IMR-90 (cell line): ENCODE data around the gene PDZD7.

Experiments
- BHLHE40 ChIP-seq: fragments of 150-350 bp; IDR thresholded peaks from 2 replicates; pipeline ENCODE4 v1.6.1; 2016; ENCODE audit warnings: mild to moderate bottlenecking, low read depth, low read length
- CTCF ChIP-seq: conservative IDR thresholded peaks from 2 replicates; pipeline ENCODE4 v1.5.1; 2012; ENCODE audit warnings: mild to moderate bottlenecking, low read depth, low read length, improper control_type of control experiment
- FOS ChIP-seq: fragments of 150-350 bp; IDR thresholded peaks from 2 replicates; pipeline ENCODE4 v1.6.1; 2016; ENCODE audit warnings: low read depth, low read length
- MAZ ChIP-seq: IDR thresholded peaks from 2 replicates; pipeline ENCODE4 v1.6.1; 2012; ENCODE audit warnings: low read depth, mild to moderate bottlenecking, low read length, improper control_type of control experiment, moderate library complexity, borderline replicate concordance
- MXI1 ChIP-seq: IDR thresholded peaks from 2 replicates; pipeline ENCODE4 v1.6.1; 2012; ENCODE audit warnings: low read depth, mild to moderate bottlenecking, low read length, moderate library complexity, borderline replicate concordance
- NFE2L2 ChIP-seq: fragments of 150-350 bp; IDR thresholded peaks from 2 replicates; pipeline ENCODE4 v1.6.1; 2016; ENCODE audit warnings: low read depth, mild to moderate bottlenecking, low read length
- POLR2A ChIP-seq: IDR thresholded peaks from 2 replicates; pipeline ENCODE4 v1.6.1; 2012; ENCODE audit warnings: mild to moderate bottlenecking, low read depth, low read length
- RFX5 ChIP-seq: IDR thresholded peaks from 2 replicates; pipeline ENCODE4 v1.8.0; 2012; ENCODE audit warnings: low read depth, mild to moderate bottlenecking, low read length, moderate library complexity
- SMC3 ChIP-seq: fragments of 150-350 bp; IDR thresholded peaks from 2 replicates; pipeline ENCODE4 v1.6.1; 2016; ENCODE audit warnings: low read depth, mild to moderate bottlenecking, antibody characterized with exemption, low read length, moderate library complexity
- TF ChIP-seq, protein P1 (sequence below): fragments of 150-350 bp; IDR thresholded peaks from 2 replicates; pipeline ENCODE4 v1.6.1; 2016; ENCODE audit warnings: low read depth, mild to moderate bottlenecking, low read length, moderate library complexity, borderline replicate concordance
- TF ChIP-seq, protein P2 (sequence below): fragments of 150-350 bp; IDR thresholded peaks from 2 replicates; pipeline ENCODE4 v1.6.1; 2017; ENCODE audit warnings: mild to moderate bottlenecking, antibody characterized with exemption, low read length, low read depth

DNA sequence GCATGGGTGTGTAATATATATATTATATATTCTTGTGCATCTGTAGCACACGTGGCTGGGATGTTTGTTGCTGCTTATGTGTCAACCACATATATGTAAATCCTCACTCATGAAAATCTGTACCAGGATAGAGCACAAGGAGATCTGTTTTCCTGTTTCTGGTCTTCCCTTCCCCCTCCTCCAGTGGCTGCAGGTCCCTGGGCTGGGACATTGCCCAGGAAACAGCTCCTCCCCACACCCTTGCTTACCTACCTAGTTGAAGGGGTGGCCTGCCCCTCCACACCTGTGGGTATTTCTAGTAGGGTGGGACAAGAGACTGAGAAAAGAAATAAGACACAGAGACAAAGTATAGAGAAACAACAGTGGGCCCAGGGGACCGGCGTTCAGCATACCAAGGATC is 2.3 kb upstream of the PDZD7 start:
- TF ChIP-seq CTCF: no peak
- no peak for TF ChIP-seq MXI1
- TF ChIP-seq, protein P1, sequence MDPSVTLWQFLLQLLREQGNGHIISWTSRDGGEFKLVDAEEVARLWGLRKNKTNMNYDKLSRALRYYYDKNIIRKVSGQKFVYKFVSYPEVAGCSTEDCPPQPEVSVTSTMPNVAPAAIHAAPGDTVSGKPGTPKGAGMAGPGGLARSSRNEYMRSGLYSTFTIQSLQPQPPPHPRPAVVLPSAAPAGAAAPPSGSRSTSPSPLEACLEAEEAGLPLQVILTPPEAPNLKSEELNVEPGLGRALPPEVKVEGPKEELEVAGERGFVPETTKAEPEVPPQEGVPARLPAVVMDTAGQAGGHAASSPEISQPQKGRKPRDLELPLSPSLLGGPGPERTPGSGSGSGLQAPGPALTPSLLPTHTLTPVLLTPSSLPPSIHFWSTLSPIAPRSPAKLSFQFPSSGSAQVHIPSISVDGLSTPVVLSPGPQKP: no peak
- TF ChIP-seq MAZ: no peak
- TF ChIP-seq, protein P2, sequence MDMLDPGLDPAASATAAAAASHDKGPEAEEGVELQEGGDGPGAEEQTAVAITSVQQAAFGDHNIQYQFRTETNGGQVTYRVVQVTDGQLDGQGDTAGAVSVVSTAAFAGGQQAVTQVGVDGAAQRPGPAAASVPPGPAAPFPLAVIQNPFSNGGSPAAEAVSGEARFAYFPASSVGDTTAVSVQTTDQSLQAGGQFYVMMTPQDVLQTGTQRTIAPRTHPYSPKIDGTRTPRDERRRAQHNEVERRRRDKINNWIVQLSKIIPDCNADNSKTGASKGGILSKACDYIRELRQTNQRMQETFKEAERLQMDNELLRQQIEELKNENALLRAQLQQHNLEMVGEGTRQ: no peak
- TF ChIP-seq POLR2A: no peak
- no peak for TF ChIP-seq SMC3
- no peak for TF ChIP-seq RFX5
- no peak for TF ChIP-seq NFE2L2
- no peak for TF ChIP-seq FOS
- TF ChIP-seq BHLHE40: no peak
